Measurements from ENCODE around the gene PYCR2. TPM values are rescaled to one million over a fixed set of nuclear protein-coding genes. Genes with fewer than 3 reads are reported as not detected.

PYCR2 gene
- total RNA-seq, 1 donor from 2014 or later = 59.9 TPM

DNA sequence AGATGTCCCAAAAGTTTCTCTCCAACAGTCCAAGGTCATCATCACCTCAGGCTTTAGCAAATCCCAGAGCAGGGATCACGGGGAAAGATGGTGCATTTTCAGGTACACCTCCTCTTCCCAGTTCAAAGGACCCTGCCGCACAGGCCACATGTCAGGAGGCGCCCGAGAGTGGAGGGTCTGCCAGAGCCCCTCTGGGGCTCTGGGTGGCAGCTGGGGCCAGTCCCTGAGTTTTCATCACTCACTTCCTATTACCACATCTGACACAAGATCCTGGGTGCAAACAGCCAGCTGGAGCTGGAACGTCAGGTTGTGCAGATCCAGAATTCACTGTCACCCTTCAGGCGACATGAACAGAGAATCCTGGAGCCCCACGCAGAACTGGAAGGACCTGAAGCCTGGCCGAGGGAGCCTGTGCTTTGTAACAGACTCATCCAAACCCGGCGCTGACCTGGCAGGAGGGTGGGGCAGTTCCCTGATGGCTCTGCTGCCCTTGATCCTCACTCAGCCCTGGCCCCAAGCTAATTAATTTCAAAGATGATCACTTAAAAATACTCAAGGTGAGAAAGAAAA, 50.7 kb downstream of the PYCR2 start:
- TF ChIP-seq, protein P1, sequence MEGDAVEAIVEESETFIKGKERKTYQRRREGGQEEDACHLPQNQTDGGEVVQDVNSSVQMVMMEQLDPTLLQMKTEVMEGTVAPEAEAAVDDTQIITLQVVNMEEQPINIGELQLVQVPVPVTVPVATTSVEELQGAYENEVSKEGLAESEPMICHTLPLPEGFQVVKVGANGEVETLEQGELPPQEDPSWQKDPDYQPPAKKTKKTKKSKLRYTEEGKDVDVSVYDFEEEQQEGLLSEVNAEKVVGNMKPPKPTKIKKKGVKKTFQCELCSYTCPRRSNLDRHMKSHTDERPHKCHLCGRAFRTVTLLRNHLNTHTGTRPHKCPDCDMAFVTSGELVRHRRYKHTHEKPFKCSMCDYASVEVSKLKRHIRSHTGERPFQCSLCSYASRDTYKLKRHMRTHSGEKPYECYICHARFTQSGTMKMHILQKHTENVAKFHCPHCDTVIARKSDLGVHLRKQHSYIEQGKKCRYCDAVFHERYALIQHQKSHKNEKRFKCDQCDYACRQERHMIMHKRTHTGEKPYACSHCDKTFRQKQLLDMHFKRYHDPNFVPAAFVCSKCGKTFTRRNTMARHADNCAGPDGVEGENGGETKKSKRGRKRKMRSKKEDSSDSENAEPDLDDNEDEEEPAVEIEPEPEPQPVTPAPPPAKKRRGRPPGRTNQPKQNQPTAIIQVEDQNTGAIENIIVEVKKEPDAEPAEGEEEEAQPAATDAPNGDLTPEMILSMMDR (conservative IDR thresholded peaks at IDR 0.05) = no peak
- Mint-ChIP-seq H3K27me3 (ENCODE audit: low read depth) (no peaks in the 10 kb centered on the region), H3K4me1 (peaks cover 8% of the 10 kb centered on the region), H3K9me3 (no peaks in the 10 kb centered on the region), H3K27ac (ENCODE audit: unreplicated experiment) (no peak overlapping the region), H3K4me3 (no peak overlapping the region), H3K36me3 (ENCODE audit: low read depth) (no peaks in the 10 kb centered on the region)
- DNase-seq (ENCODE audit: low read depth, low spot score) = no peak

DNA sequence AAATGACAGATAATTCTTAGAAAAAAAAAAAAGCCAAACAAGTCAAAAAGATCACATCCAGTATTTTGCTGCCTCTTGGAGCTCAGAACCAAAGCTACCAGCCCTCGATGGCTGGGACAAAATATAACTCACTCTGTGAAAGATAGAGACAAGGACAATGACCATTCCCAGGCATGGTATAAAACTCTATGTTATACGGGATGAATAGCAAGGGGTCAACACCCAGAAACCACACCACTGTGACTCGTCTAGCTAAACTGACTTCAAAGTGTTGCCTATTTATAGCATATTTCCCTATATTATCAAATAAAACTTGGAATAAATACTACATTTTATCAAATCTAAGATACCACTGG, 52.0 kb downstream of the PYCR2 start:
- H3K36me3 Mint-ChIP-seq (ENCODE audit: low read depth) = no peaks in the 10 kb centered on the region
- H3K4me3 Mint-ChIP-seq = no peak overlapping the region
- DNase-seq (ENCODE audit: low read depth, low spot score) = no peak
- no peak overlapping the region for H3K27ac Mint-ChIP-seq (ENCODE audit: unreplicated experiment)
- no peaks in the 10 kb centered on the region for H3K27me3 Mint-ChIP-seq (ENCODE audit: low read depth)
- TF ChIP-seq, protein P1 (conservative IDR thresholded peaks at IDR 0.05) = no peak
- no peaks in the 10 kb centered on the region for H3K9me3 Mint-ChIP-seq
- no peaks in the 10 kb centered on the region for H3K4me1 Mint-ChIP-seq

DNA sequence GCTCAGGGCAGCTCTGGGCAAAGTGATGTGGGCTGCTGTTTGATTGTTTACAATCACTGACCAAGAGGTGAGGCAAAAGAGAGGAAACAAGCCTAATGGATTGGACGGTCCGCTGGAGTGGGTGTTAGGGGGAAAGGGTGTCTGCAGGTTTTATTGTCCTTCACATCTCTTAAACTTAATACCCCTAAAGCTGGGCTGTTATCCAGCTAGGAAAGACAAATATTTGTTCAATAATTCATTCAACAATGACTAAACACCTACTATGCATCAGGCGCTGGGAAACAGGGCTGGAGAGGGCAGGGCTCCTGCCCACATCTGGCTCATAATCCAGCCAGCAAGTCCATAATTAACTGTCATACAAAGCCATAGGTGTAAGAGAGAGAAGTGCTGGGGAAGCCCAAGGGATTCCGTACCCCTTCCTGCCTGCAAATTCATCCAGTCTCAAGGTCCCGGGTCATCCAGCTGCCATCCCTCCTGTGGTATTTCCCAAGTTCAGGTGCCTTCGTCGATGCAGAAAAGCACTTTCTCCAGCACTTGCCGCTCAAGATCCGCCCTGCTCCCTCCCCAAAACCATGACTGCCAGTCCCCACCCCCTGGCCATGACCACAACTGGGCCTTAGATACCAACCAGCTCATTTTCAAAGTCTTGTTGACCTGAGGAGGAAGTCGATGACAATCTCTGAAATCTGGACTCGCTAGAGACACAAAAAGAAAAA, 52.5 kb downstream of the PYCR2 start:
- no peaks in the 10 kb centered on the region for H3K36me3 Mint-ChIP-seq (ENCODE audit: low read depth)
- no peak overlapping the region for H3K4me3 Mint-ChIP-seq
- TF ChIP-seq, protein P1 (conservative IDR thresholded peaks at IDR 0.05) = no peak
- H3K27ac Mint-ChIP-seq (ENCODE audit: unreplicated experiment) = peak overlapping the region; percentile 20
- no peaks in the 10 kb centered on the region for H3K9me3 Mint-ChIP-seq
- no peaks in the 10 kb centered on the region for H3K4me1 Mint-ChIP-seq
- no peak for DNase-seq (ENCODE audit: low read depth, low spot score)
- H3K27me3 Mint-ChIP-seq (ENCODE audit: low read depth) = no peaks in the 10 kb centered on the region

DNA sequence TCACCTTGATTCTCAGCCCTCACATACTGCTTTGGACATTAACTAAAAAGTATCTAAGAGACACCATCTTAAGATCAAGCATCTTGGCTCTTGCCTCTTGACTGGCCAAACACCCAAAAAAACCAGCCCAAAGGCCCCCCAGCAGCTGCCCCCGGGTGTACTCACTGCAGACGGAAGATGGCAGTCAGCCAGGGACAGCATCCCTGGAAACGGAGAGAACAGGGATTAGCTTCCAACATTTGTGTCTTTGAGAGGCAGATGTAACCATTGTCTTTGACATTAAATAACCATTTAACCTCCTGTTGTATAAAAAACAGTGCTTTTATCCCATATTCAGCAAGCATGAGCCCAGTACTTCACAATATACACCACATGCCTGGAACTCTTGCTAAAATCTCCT, 53.1 kb downstream of the PYCR2 start:
- TF ChIP-seq, protein P1 (conservative IDR thresholded peaks at IDR 0.05) = no peak
- H3K27ac Mint-ChIP-seq (ENCODE audit: unreplicated experiment) = no peak overlapping the region
- no peaks in the 10 kb centered on the region for H3K27me3 Mint-ChIP-seq (ENCODE audit: low read depth)
- no peaks in the 10 kb centered on the region for H3K4me1 Mint-ChIP-seq
- no peaks in the 10 kb centered on the region for H3K9me3 Mint-ChIP-seq
- DNase-seq (ENCODE audit: low read depth, low spot score) = no peak
- no peaks in the 10 kb centered on the region for H3K36me3 Mint-ChIP-seq (ENCODE audit: low read depth)
- H3K4me3 Mint-ChIP-seq = no peak overlapping the region

Small RNA genes within 50 kb of the gene (microRNA-seq; reads per million reads assigned to microRNA genes)
- gene MIR6741 = 5.3 reads per million

Other genes starting within 250 kb of the PYCR2 start
- gene SRP9, start 146.4 kb downstream of the PYCR2 start, total RNA-seq = 480 and 482 TPM in 2 replicates
- gene EPHX1, start 114.1 kb downstream of the PYCR2 start, total RNA-seq = 15.4 and 15.8 TPM in 2 replicates
- 24.8 and 29.3 TPM in 2 replicates for gene TMEM63A, start 41.9 kb downstream of the PYCR2 start, total RNA-seq
- 0.65 TPM in 1 of 2 replicates, not detected in the other for gene LEFTY1, start 35.1 kb downstream of the PYCR2 start, total RNA-seq
- gene LEFTY2, start 17.0 kb upstream of the PYCR2 start, total RNA-seq = not detected in 2 replicates
- gene SDE2, start 75.1 kb upstream of the PYCR2 start, total RNA-seq = 18.1 TPM in 2 replicates
- 991 and 1,004 TPM in 2 replicates for gene H3-3A, start 138.5 kb upstream of the PYCR2 start, total RNA-seq

Data from neural crest cell (in vitro differentiated cells).